GM19467 (cell line): ENCODE results near the gene SLC39A13.
A peak's percentile ranks its signal among the peaks of the same experiment; 100 is the strongest.

Experiments
- ATAC-seq: cut with Tn5 transposase; IDR thresholded peaks from one replicate; pipeline ENCODE4 v1.9.1; 2021; ENCODE audit warnings: mild to moderate bottlenecking, moderate library complexity; ENCODE audit not compliant: unreplicated experiment

SLC39A13 gene

GRCh38 chr11:47399860-47400767 lies 8.3 kb upstream of the SLC39A13 start:
- peak; percentile 39 for ATAC-seq

GRCh38 chr11:47400768-47401279 lies 7.6 kb upstream of the SLC39A13 start:
- peak; percentile 69 for ATAC-seq

DNA sequence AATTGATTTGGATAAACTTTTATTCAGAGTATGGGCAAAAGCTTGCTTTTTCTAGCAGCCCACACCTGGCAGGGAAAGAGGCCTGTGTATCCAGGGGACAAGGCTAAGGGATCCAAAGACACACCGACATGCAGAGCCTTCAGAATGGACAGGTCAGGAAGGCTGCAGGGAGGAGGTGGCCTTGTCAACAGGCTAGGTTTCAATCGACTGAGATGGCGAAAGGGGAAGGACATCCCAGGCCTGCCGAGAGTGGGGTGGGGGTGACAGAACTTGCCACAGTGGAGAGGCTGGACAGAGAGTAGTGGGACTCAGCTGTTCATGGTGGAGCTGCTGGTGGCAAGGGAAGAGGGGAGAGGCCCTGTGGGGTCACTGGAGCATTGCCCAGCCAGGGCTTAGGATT lies 5.3 kb upstream of the SLC39A13 start:
- ATAC-seq, result no peak

DNA sequence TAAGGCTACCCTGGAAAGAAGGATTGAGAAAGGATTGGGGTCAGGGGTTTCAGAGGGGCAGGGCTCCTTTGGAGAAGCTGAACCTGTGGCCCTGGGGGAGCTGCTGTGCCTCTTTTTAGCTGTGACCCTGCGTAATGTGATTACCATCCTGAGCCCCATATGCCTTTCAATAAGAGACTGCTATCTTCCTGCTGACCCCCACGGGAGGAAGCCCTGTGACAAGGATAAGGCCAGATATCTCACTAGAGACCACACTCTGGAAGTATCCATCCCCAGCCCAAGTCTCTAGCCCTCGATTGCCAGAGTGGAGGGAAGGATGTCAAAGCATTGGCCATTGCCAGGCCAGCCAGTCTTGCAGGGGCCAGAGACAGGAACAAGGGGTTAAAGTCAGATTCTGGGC lies 4.8 kb upstream of the SLC39A13 start:
- ATAC-seq, result no peak

DNA sequence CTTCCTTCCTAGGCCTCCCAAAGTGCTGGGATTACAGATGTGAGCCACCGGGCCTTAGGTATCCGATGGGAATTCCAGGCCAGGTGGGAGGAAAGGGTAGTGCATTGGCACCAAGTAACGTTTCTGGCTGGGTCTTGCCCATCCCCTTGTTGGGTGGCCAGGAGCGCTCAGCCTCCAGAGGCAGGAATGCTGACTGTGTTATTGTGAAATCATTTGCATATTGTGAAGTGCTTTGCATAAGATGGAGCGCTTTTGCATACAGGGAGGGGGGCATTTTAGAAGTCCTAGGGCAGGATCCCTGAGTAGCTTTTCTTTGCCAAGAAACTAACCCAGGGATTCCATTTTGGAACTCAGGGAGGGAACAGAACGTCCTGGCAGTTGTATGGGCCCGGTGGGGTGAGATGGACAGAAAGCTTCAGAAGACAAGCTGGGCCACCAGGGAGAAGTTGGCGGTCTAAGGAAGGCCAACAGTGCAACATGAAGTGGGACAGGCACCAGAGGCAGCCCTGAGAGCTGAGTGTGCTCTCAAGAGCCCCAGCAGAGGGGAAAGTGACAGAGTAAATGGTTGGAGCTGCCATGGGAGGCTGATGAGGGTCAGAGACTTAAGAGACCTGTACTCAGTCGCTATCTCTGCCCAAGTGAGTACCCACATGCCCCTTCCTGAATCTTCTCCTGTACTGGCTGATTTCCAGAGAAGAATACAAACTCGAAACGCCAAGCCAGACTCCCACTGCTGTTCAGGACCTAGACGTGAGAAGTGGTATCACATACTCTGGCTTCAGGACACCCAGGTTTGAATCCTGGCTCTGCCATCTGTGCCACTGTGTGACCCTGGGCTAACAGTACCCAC lies 1.3 kb upstream of the SLC39A13 start:
- ATAC-seq, result no peak

DNA sequence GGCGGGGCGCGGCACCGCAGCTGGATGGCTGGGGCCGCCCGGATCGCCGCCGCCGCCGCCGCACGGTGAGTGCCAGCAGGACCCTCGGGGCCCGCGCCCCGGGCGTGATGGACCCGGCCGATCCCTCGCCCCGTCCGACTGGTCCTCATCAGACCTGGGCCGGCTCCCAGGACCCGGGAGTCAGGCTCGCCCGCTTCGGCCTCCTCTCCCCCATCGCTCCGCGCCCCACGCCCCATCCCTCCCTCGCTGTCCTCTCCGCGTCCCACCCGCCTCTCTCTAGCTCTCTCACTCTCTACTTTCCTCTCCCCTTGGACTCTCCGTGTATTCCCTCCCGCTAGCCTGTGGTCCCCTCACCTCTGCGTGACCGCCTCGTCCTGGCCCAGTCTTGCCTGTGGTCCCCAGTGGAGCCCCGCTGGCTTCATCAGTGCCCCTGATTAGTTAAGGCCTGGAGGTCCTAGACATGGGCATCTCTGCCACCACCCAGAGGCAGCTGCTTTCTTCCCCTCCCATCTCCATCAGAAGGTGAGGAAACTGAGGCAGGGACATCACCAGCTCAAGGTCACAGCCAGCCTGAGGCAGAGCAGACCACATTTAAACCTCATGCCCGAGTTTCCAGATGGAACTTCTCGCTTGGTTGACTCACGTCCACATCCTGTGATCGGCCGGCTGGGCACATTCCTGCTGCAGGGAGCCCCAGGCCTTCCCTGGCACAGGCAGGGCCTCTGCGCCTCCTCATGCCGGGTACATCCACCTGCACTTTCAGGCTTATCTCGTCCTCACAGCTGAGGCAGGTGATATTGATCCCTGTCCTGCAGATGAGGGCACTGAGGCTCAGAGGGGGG lies 429 bp downstream of the SLC39A13 start:
- no peak for ATAC-seq

DNA sequence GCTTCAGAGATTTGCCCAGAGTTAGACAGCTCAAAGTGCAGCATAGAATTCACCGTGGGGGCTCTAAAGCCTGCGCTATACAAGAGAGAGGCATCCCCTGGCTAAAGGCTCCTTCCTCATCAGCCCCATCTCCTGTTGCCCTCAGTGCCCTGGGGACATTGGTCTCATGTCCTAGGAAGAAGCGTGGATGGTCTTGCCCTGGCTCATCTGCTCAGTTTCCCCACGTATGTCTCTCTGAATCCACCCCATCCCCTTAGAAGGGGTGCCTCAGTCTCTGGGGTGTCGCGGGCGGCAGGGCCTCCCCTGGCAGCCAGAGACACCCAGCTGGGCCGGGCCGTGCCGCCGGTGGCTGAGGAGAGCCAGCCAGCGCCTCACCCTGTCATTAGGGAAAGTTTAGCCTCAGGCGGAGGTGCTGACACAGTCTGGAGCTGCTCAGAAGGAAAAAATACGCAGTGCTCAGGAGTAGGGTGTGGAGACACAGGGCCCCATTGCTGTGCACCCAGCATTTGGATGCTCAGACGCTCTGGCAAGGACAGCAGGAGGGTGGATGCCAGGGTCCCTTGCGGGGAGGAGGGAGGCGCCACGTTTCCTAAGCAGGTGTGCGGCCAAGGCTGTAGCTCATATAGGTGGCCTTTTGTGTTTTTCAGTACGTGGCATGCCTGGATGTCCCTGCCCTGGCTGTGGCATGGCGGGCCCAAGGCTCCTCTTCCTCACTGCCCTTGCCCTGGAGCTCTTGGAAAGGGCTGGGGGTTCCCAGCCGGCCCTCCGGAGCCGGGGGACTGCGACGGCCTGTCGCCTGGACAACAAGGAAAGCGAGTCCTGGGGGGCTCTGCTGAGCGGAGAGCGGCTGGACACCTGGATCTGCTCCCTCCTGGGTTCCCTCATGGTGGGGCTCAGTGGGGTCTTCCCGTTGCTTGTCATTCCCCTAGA lies 1.3 kb downstream of the SLC39A13 start:
- no peak for ATAC-seq

- no peak for ATAC-seq
These were observed 2.2 kb downstream of the SLC39A13 start for GRCh38 chr11:47410370-47411264.

GRCh38 chr11:47411884-47412746 lies 3.7 kb downstream of the SLC39A13 start:
- ATAC-seq, result no peak

GRCh38 chr11:47413351-47413750 lies 5.0 kb downstream of the SLC39A13 start:
- ATAC-seq, result no peak

- no peak for ATAC-seq
These were observed 5.7 kb downstream of the SLC39A13 start for GRCh38 chr11:47413908-47414684.

DNA sequence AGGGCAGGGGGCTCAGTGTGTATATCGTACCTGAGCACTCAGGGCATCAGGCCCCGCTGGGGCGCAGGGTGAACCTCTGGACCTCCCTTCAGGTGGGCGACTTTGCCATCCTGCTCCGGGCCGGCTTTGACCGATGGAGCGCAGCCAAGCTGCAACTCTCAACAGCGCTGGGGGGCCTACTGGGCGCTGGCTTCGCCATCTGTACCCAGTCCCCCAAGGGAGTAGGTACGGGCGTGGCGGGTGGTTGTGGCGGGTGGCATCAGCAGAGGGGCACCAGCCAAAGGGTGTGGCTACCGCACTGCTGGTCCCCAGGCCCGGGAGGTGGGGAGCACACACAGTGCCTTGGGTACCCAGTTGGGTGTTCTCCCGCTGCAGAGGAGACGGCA lies 6.3 kb downstream of the SLC39A13 start:
- no peak for ATAC-seq

- ATAC-seq, result no peak
These were observed 6.9 kb downstream of the SLC39A13 start for GRCh38 chr11:47415091-47415854.

- no peak for ATAC-seq
These were observed 7.6 kb downstream of the SLC39A13 start for GRCh38 chr11:47415949-47416472.

DNA sequence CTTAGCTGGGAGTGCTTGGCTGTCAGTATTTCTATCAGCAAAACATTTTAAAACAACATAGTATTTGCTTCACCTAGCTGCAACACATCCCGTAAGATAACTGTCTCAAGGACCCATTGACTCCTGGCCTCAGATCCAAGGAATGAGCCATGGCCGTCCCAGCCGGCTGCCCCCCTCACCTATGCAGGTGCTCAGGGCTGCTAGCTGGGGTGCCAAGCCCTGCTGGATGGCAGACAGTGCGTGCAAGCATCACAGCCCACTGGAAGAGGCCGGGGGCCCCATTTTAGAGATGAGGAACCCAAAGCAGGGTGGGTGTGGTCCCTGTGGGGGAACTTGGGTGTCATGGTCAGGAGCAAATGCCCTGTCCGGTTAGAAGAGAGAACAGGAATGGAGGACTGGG lies 9.3 kb downstream of the SLC39A13 start:
- ATAC-seq, result no peak
